Gastrocnemius medialis (tissue), 4 donors: ENCODE measurements around the gene KRTAP10-7. TPM values are rescaled to one million over a fixed set of nuclear protein-coding genes. Genes with fewer than 3 reads are reported as not detected.
"Not testable (repeated sequence)": the region's sequence is repeated elsewhere in the genome, so short reads cannot be mapped to it uniquely, and the experiment has no call there.

ENCODE experiments used
- ATAC-seq, 2 donors: fragments of 150-250 bp; one replicate each; pipeline ENCODE4 v1.9.1; 2016
- DNase-seq, 2 donors: peaks; one replicate each; pipeline ENCODE4 v3.0.0-alpha.2; 2019
- H3K27ac ChIP-seq, 4 donors: fragments of 200-600 bp; sonication (generic); 1 replicate in 1 of 4; 2 replicates in 3 of 4; pipeline ENCODE4 v1.5.1; 2016 to 2018; ENCODE audit warnings: mild to moderate bottlenecking in 2 of 4, moderate library complexity in 1 of 4
- H3K27me3 ChIP-seq, 3 donors: fragments of 200-600 bp; sonication (generic) in 2 of 3; 1 replicate in 1 of 3; 2 replicates in 2 of 3; pipeline versions ENCODE4 v1.5.1 to v1.6.0; 2016 to 2019; ENCODE audit warnings: mild to moderate bottlenecking in 1 of 3, moderate library complexity in 1 of 3
- H3K36me3 ChIP-seq, 2 donors: fragments of 200-600 bp; sonication (generic) in 1 of 2; one replicate each; pipeline ENCODE4 v1.5.1; 2017 to 2018
- H3K4me1 ChIP-seq, 2 donors: fragments of 200-600 bp; sonication (generic) in 1 of 2; one replicate each; pipeline ENCODE4 v1.5.1; 2016 to 2017; ENCODE audit warnings: mild to moderate bottlenecking in 2 of 2
- H3K4me3 ChIP-seq, 4 donors: fragments of 200-600 bp; sonication (generic) in 3 of 4; 1 replicate in 1 of 4; 2 replicates in 3 of 4; pipeline ENCODE4 v1.5.1; 2016 to 2019; ENCODE audit warnings: mild to moderate bottlenecking in 2 of 4
- H3K9me3 ChIP-seq, 3 donors: fragments of 200-600 bp; sonication (generic) in 2 of 3; 1 replicate in 1 of 3; 2 replicates in 2 of 3; pipeline ENCODE4 v1.5.1; 2016 to 2019
- POLR2A ChIP-seq, 2 donors: fragments of 450-650 bp; IDR thresholded peaks; one replicate each; pipeline ENCODE4 v1.6.1; 2017; ENCODE audit warnings: antibody characterized with exemption in 2 of 2, mild to moderate bottlenecking in 2 of 2, moderate library complexity in 2 of 2
- in situ Hi-C, 4 donors: fragments of 200-750 bp; cut with MboI; loops; one replicate each; pipeline versions ENCODE4 v1.15.0 to v1.8.0; 2017; ENCODE audit warnings: low sequenced_read_pairs in 4 of 4
- intact Hi-C: fragments of 100-400 bp; cut with DNase I; formaldehyde crosslinking; loops from one replicate; pipeline ENCODE4 v1.15.1; 2023; ENCODE audit warnings: low total_unique reads
- total RNA-seq, 4 donors: library from RNA; depleted of rRNA; stranded (reverse); fragments of >200 nt; gene quantifications; one replicate each; pipeline versions ENCODE4 v1.1.0 to v1.2.3, GENCODE V29; 2016
- TF ChIP-seq, protein P1 (sequence below), 5 experiments: fragments of 450-650 bp in 3 of 5; fragments of 200-600 bp in 2 of 5; sonication (generic) in 2 of 5; IDR thresholded peaks in 4 of 5; conservative IDR thresholded peaks in 1 of 5; 1 replicate in 4 of 5; 2 replicates in 1 of 5; pipeline ENCODE4 v1.5.1; 2016 to 2019; ENCODE audit warnings: antibody characterized with exemption in 5 of 5, mild to moderate bottlenecking in 3 of 5, moderate library complexity in 3 of 5

Gene KRTAP10-7
- total RNA-seq, 4 donors from 2014 or later, result not detected

DNA sequence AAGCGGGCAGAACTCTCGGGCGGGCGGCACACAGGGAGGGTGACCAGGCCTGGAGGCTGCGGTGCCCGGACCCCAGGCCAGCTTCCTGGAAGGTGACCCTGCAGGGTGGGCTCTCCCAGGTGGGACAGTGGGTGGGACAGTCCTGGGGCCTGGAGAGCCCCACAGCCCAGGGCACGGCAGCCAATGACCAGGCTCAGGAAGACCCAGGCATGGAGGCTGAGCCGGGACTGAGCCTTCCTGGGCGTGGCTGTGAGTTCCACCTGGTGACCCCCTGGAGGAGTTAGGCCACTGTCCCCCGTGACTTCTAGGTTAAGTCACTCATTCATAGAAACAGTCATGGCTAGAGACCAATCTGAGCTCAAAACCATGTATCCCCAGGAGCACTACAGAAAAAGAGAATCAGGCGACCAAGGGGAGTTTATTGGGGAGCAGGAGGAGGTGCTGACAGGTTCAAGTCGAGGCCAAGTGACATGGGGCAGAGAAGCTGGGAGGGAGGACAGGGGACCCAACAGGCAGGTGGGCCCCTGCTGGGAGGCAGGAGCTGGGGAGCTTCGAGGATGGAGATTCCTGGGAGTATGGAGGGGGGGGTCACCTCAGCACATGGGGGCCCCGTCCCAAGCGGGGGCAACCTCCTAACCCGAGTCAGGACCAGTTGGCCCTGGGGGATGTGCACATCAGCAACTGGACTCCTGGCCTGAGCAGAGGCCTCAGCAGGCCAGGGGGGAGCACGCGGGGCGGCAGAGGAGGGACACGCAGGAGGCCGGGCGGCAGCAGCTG, 21.2 kb upstream of the KRTAP10-7 start:
- DNase-seq (no peak), ATAC-seq (no peak)
- Histone ChIP-seq H3K27me3 (peaks cover 0 to 19% (median 5%) of the 10 kb centered on the region in 3 donors), H3K36me3 (no peaks in the 10 kb centered on the region), H3K4me1 (no peaks in the 10 kb centered on the region), H3K9me3 (peaks cover 0 to 12% (median 0%) of the 10 kb centered on the region in 3 donors), H3K4me3 (no peak overlapping the region), H3K27ac (no peak overlapping the region)
- TF ChIP-seq POLR2A (IDR thresholded peaks at IDR 0.05), result no peak
- TF ChIP-seq, protein P1, sequence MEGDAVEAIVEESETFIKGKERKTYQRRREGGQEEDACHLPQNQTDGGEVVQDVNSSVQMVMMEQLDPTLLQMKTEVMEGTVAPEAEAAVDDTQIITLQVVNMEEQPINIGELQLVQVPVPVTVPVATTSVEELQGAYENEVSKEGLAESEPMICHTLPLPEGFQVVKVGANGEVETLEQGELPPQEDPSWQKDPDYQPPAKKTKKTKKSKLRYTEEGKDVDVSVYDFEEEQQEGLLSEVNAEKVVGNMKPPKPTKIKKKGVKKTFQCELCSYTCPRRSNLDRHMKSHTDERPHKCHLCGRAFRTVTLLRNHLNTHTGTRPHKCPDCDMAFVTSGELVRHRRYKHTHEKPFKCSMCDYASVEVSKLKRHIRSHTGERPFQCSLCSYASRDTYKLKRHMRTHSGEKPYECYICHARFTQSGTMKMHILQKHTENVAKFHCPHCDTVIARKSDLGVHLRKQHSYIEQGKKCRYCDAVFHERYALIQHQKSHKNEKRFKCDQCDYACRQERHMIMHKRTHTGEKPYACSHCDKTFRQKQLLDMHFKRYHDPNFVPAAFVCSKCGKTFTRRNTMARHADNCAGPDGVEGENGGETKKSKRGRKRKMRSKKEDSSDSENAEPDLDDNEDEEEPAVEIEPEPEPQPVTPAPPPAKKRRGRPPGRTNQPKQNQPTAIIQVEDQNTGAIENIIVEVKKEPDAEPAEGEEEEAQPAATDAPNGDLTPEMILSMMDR (IDR thresholded peaks at IDR 0.05 in 4 of 5, conservative IDR thresholded peaks at IDR 0.05 in 1 of 5), result no peak
- intact Hi-C loops (no loop called here), in situ Hi-C loops (no loop called here)

DNA sequence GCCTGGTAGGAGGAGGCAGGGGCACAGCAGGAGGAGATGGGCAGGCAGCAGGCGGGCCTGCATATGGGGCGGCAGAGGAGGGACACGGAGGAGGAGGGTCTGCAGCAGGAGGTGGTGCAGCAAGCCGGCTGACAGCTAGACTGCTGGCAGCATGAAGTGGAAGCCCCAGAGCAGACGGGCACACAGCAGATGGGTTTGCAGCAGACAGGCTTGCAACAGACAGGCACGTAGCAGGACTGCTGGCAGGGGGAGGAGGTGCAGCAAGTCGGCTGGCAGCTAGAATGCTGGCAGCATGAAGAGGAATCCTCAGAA, 20.6 kb upstream of the KRTAP10-7 start:
- no peak for TF ChIP-seq POLR2A (IDR thresholded peaks at IDR 0.05)
- TF ChIP-seq, protein P1 (IDR thresholded peaks at IDR 0.05 in 4 of 5, conservative IDR thresholded peaks at IDR 0.05 in 1 of 5), result no peak
- DNase-seq (no peak), ATAC-seq (no peak)
- H3K9me3 ChIP-seq, result peaks cover 0 to 12% (median 0%) of the 10 kb centered on the region in 3 donors
- H3K27me3 ChIP-seq, result peaks cover 0 to 16% (median 5%) of the 10 kb centered on the region in 3 donors
- no peak overlapping the region for H3K27ac ChIP-seq
- H3K4me1 ChIP-seq, result no peaks in the 10 kb centered on the region
- intact Hi-C loops (no loop called here), in situ Hi-C loops (no loop called here)
- H3K4me3 ChIP-seq, result no peak overlapping the region
- H3K36me3 ChIP-seq, result no peaks in the 10 kb centered on the region

DNA sequence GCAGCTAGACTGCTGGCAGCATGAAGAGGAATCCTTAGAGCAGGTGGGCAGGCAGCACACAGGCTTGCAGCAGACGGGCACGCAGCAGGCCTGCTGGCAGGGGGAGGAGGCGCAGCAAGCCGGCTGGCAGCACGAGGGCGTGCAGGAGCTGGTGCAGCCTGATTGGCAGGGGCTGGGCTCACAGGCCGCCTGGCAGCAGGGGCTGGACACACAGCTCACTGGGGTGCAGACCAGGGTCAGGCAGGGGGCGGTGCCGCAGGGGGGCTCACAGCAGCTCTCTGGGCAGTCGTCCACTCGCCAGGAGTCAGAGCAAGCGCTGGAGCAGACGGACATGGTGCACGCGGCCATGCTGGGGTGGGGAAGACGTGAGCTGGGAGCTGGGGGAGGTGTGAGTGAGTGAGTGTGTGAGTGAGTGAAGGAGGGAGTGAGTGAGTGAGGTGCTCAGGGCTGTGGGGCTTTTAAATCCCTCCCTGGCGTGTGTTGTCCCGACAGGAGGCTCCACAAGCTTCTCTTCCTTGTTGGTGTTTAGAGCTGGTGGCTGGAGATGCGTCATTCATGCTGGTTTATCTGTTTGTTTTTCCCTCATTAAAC, 20.1 kb upstream of the KRTAP10-7 start, which contains the start of gene KRTAP10-5:
KRTAP10-5 (minus strand) TSS at position 374 of the 591 bp plus-strand sequence; CDS start at position 348, 26 bp downstream.
- H3K27ac ChIP-seq, intact Hi-C loops, H3K36me3 ChIP-seq, H3K4me3 ChIP-seq, DNase-seq, ATAC-seq, in situ Hi-C loops, H3K4me1 ChIP-seq: not testable (repeated sequence)
- Histone ChIP-seq H3K27me3 (peaks cover 3 to 18% (median 5%) of the 10 kb centered on the region in 3 donors), H3K9me3 (peaks cover 0 to 12% (median 0%) of the 10 kb centered on the region in 3 donors)

DNA sequence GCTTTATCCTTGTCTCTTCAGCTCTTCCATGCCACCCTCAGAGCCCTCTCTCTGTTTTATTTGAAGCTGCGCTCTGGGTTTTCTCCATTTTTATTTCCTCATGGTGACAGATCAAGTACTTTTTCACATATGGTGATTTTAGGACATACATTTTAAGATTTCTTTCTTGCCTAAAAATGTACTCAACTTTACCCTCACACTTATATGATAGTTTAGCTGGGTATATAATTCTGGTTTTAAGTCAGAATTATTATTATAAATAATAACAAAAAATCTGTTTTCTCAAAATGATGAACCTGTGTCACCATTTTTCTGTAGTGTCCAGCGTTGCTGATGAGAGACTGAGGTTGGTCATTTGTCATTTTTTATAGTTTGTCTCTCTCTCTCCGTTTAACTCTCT, 19.2 kb upstream of the KRTAP10-7 start:
- Histone ChIP-seq H3K4me1 (no peaks in the 10 kb centered on the region), H3K36me3 (no peaks in the 10 kb centered on the region), H3K4me3 (no peak overlapping the region), H3K27me3 (peaks cover 5 to 26% (median 9%) of the 10 kb centered on the region in 3 donors), H3K27ac (no peak overlapping the region), H3K9me3 (peaks cover 0 to 12% (median 0%) of the 10 kb centered on the region in 3 donors)
- TF ChIP-seq, protein P1 (IDR thresholded peaks at IDR 0.05 in 4 of 5, conservative IDR thresholded peaks at IDR 0.05 in 1 of 5), result no peak
- TF ChIP-seq POLR2A (IDR thresholded peaks at IDR 0.05), result no peak
- DNase-seq, result no peak
- in situ Hi-C loops (no loop called here), intact Hi-C loops (no loop called here)
- ATAC-seq, result no peak

DNA sequence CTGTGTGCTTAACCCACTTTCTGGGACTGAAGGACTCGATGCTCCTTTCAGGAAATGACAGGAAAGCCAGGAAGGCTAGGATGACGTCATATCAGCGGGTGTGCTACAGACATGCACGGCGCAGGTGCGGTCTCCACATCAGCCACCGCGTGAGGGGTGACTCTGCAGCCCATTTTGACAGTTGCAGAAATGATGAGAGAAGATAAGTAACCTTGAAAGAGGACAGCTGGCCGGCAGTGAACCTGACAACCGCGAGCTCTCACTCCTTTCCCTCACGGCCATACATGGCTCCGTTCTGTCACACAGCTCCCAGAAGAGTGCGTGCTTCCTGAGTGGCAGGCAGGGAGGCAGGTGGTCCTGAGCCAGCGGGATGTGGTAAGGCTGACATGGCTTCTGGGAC, 18.3 kb upstream of the KRTAP10-7 start:
- Histone ChIP-seq H3K36me3 (no peaks in the 10 kb centered on the region), H3K27me3 (peaks cover 5 to 28% (median 15%) of the 10 kb centered on the region in 3 donors), H3K4me1 (no peaks in the 10 kb centered on the region), H3K4me3 (peak overlapping the region in 1 of 4 donors; percentile 25), H3K27ac (no peak overlapping the region), H3K9me3 (peaks cover 0 to 12% (median 0%) of the 10 kb centered on the region in 3 donors)
- no peak for ATAC-seq
- TF ChIP-seq, protein P1 (IDR thresholded peaks at IDR 0.05 in 4 of 5, conservative IDR thresholded peaks at IDR 0.05 in 1 of 5), result no peak
- TF ChIP-seq POLR2A (IDR thresholded peaks at IDR 0.05), result no peak
- no peak for DNase-seq
- intact Hi-C loops, result no loop called here
- in situ Hi-C loops, result no loop called here
